RWPE2 (cell line): ENCODE measurements around the gene HDHD2.
"Not testable (repeated sequence)": the region's sequence is repeated elsewhere in the genome, so short reads cannot be mapped to it uniquely, and the experiment has no call there.

Experiments
- ATAC-seq: fragments of 200-7000 bp; cut with Tn5 transposase; 3 replicates; pipeline ENCODE4 v1.9.1; 2021; ENCODE audit warnings: low read depth
- DNase-seq: peaks from one replicate; pipeline ENCODE4 v3.0.0-alpha.2; 2020; ENCODE audit warnings: low spot score
- H3K27ac ChIP-seq: fragments of 450-650 bp; 2 replicates; pipeline ENCODE4 v1.5.1; 2017; ENCODE audit warnings: mild to moderate bottlenecking; ENCODE audit not compliant: poor library complexity, severe bottlenecking
- H3K27me3 ChIP-seq: fragments of 250-450 bp; sonication (Bioruptor Pico); 2 replicates; pipeline ENCODE4 v1.5.1; 2021; ENCODE audit warnings: mild to moderate bottlenecking, moderate library complexity; ENCODE audit not compliant: insufficient read depth, poor library complexity, severe bottlenecking
- H3K36me3 ChIP-seq: fragments of 250-450 bp; sonication (Bioruptor Pico); 2 replicates; pipeline ENCODE4 v1.5.1; 2020; ENCODE audit warnings: low read depth, mild to moderate bottlenecking, moderate library complexity
- H3K4me1 ChIP-seq: fragments of 250-450 bp; sonication (Bioruptor Pico); 2 replicates; pipeline ENCODE4 v1.5.1; 2021; ENCODE audit warnings: mild to moderate bottlenecking, moderate library complexity; ENCODE audit not compliant: insufficient read depth, poor library complexity, severe bottlenecking
- H3K4me3 ChIP-seq: fragments of 250-450 bp; sonication (Bioruptor Pico); 2 replicates; pipeline ENCODE4 v1.5.1; 2021; ENCODE audit warnings: mild to moderate bottlenecking, moderate library complexity; ENCODE audit not compliant: severe bottlenecking
- H3K9me3 ChIP-seq: fragments of 250-450 bp; sonication (Bioruptor Pico); 2 replicates; pipeline ENCODE4 v1.5.1; 2021; ENCODE audit warnings: mild to moderate bottlenecking, moderate library complexity; ENCODE audit not compliant: severe bottlenecking
- CTCF ChIP-seq: fragments of 450-650 bp; IDR thresholded peaks from one replicate; pipeline ENCODE4 v1.5.1; 2017; ENCODE audit warnings: mild to moderate bottlenecking, moderate library complexity; ENCODE audit not compliant: poor library complexity, severe bottlenecking

HDHD2 gene

GRCh38 chr18:47150029-47150823 is at the start of gene HDHD2:
HDHD2 (minus strand) TSS chr18:47150500; CDS start chr18:47136439, 14,061 bp downstream.
- ATAC-seq (peak; percentile 92), DNase-seq (peak; percentile 77)
- peaks cover 4% of the 10 kb centered on the region for H3K36me3 ChIP-seq
- no peaks in the 10 kb centered on the region for H3K27me3 ChIP-seq
- H3K9me3 ChIP-seq = no peaks in the 10 kb centered on the region
- peak within 1 kb of the TSS; percentile 56 for H3K4me3 ChIP-seq
- peaks cover 4% of the 10 kb centered on the region for H3K4me1 ChIP-seq
- no peak for TF ChIP-seq CTCF
- peak within 1 kb of the TSS; percentile 55 for H3K27ac ChIP-seq

GRCh38 chr18:47195961-47196360 is 45.7 kb upstream of the HDHD2 start:
- not testable (repeated sequence) for DNase-seq, ATAC-seq, H3K36me3 ChIP-seq, H3K9me3 ChIP-seq, H3K4me1 ChIP-seq, H3K27ac ChIP-seq, H3K4me3 ChIP-seq
- peaks cover 21% of the 10 kb centered on the region for H3K27me3 ChIP-seq

GRCh38 chr18:47191961-47192360 is 41.7 kb upstream of the HDHD2 start:
- Histone ChIP-seq H3K27ac (no peak overlapping the region), H3K9me3 (no peaks in the 10 kb centered on the region), H3K4me1 (no peaks in the 10 kb centered on the region), H3K27me3 (peaks cover 6% of the 10 kb centered on the region), H3K36me3 (no peaks in the 10 kb centered on the region), H3K4me3 (no peak overlapping the region)
- no peak for TF ChIP-seq CTCF
- ATAC-seq = peak; percentile 53; the same call in 1 of the 3 replicates
- DNase-seq = no peak

GRCh38 chr18:47187721-47188120 is 37.4 kb upstream of the HDHD2 start:
- H3K9me3 ChIP-seq = no peaks in the 10 kb centered on the region
- H3K27ac ChIP-seq = no peak overlapping the region
- TF ChIP-seq CTCF = no peak
- H3K4me3 ChIP-seq = no peak overlapping the region
- no peaks in the 10 kb centered on the region for H3K4me1 ChIP-seq
- ATAC-seq (no peak), DNase-seq (no peak)
- peaks cover 6% of the 10 kb centered on the region for H3K27me3 ChIP-seq
- H3K36me3 ChIP-seq = no peaks in the 10 kb centered on the region

- TF ChIP-seq CTCF = no peak
- Histone ChIP-seq H3K4me1 (no peaks in the 10 kb centered on the region), H3K9me3 (no peaks in the 10 kb centered on the region), H3K27me3 (peaks cover 6% of the 10 kb centered on the region), H3K4me3 (no peak overlapping the region), H3K36me3 (no peaks in the 10 kb centered on the region), H3K27ac (no peak overlapping the region)
- no peak for DNase-seq
- no peak for ATAC-seq
These were observed 34.2 kb upstream of the HDHD2 start for GRCh38 chr18:47184419-47185050.

- not testable (repeated sequence) for H3K27me3 ChIP-seq, ATAC-seq, H3K9me3 ChIP-seq, DNase-seq, H3K4me1 ChIP-seq, H3K36me3 ChIP-seq, H3K4me3 ChIP-seq, H3K27ac ChIP-seq
These were observed 31.9 kb upstream of the HDHD2 start for GRCh38 chr18:47182156-47182555.
